HepG2 (cell line): ENCODE measurements around the gene RRBP1. TPM values are rescaled to one million over a fixed set of nuclear protein-coding genes. Genes with fewer than 3 reads are reported as not detected.

ENCODE experiments used
- AKAP8 ChIP-seq: sonication (generic); formaldehyde crosslinking; IDR thresholded peaks from 2 replicates; pipeline ENCODE4 v1.5.1; 2020; ENCODE audit warnings: mild to moderate bottlenecking, missing genetic modification reagents
- ATRX ChIP-seq: sonication (generic); formaldehyde crosslinking; IDR thresholded peaks from 2 replicates; pipeline ENCODE4 v1.4.0; 2020; ENCODE audit warnings: missing genetic modification reagents, borderline replicate concordance
- BORCS8-MEF2B ChIP-seq: sonication (generic); formaldehyde crosslinking; IDR thresholded peaks from 2 replicates; pipeline ENCODE4 v1.8.0; 2022; ENCODE audit warnings: mild to moderate bottlenecking, missing genetic modification reagents
- HDAC2 ChIP-seq: sonication (generic); formaldehyde crosslinking; IDR thresholded peaks from 2 replicates; pipeline ENCODE4 v1.4.0; 2020; ENCODE audit warnings: missing genetic modification reagents
- NFIB ChIP-seq: sonication (generic); formaldehyde crosslinking; IDR thresholded peaks from 2 replicates; pipeline ENCODE4 v1.9.0; 2021; ENCODE audit warnings: missing genetic modification reagents, mild to moderate bottlenecking, borderline replicate concordance
- POLR2A ChIP-seq, 2 experiments: IDR thresholded peaks; 2 replicates each; pipeline ENCODE4 v1.6.1; 2011; ENCODE audit warnings: low read depth in 2 of 2, low read length in 2 of 2, mild to moderate bottlenecking in 1 of 2, moderate library complexity in 1 of 2; ENCODE audit not compliant: insufficient read depth in 1 of 2
- POLR2AphosphoS2 ChIP-seq: IDR thresholded peaks from 2 replicates; pipeline ENCODE4 v1.6.1; 2011; ENCODE audit warnings: low read depth, low read length, improper control_type of control experiment
- RBM22 ChIP-seq: fragments of 200-400 bp; formaldehyde crosslinking; optimal IDR thresholded peaks from 2 replicates; pipeline ENCODE3; 2017; ENCODE audit warnings: mild to moderate bottlenecking, low read length, moderate library complexity
- REL ChIP-seq: sonication (generic); formaldehyde crosslinking; conservative IDR thresholded peaks from 2 replicates; pipeline ENCODE4 v1.8.0; 2022; ENCODE audit warnings: mild to moderate bottlenecking, missing genetic modification reagents, moderate library complexity
- REXO4 ChIP-seq: sonication (generic); formaldehyde crosslinking; IDR thresholded peaks from 2 replicates; pipeline ENCODE4 v1.8.0; 2022; ENCODE audit warnings: missing genetic modification reagents, mild to moderate bottlenecking, borderline replicate concordance
- SCMH1 ChIP-seq: sonication (generic); formaldehyde crosslinking; IDR thresholded peaks from 2 replicates; pipeline ENCODE4 v1.9.0; 2021; ENCODE audit warnings: missing genetic modification reagents, mild to moderate bottlenecking, borderline replicate concordance
- SP140L ChIP-seq: sonication (generic); formaldehyde crosslinking; IDR thresholded peaks from 2 replicates; pipeline ENCODE4 v1.4.0; 2020; ENCODE audit warnings: missing genetic modification reagents, borderline replicate concordance
- THYN1 ChIP-seq: sonication (generic); formaldehyde crosslinking; IDR thresholded peaks from 2 replicates; pipeline ENCODE4 v1.8.1; 2023; ENCODE audit warnings: low read depth, mild to moderate bottlenecking, moderate library complexity, missing genetic modification reagents, borderline replicate concordance
- ZC3H13 ChIP-seq: sonication (generic); formaldehyde crosslinking; IDR thresholded peaks from 2 replicates; pipeline ENCODE4 v1.8.1; 2023; ENCODE audit warnings: mild to moderate bottlenecking, missing genetic modification reagents, moderate library complexity
- ZFP37 ChIP-seq: sonication (generic); formaldehyde crosslinking; IDR thresholded peaks from 2 replicates; pipeline ENCODE4 v1.4.0; 2020; ENCODE audit warnings: missing genetic modification reagents, borderline replicate concordance
- ZMAT3 ChIP-seq: sonication (generic); formaldehyde crosslinking; conservative IDR thresholded peaks from 2 replicates; pipeline ENCODE4 v1.7.0; 2021; ENCODE audit warnings: missing genetic modification reagents
- ZNF274 ChIP-seq: sonication (generic); formaldehyde crosslinking; IDR thresholded peaks from 2 replicates; pipeline ENCODE4 v1.5.1; 2020; ENCODE audit warnings: mild to moderate bottlenecking, missing genetic modification reagents
- ZNF382 ChIP-seq: sonication (generic); formaldehyde crosslinking; IDR thresholded peaks from 2 replicates; pipeline ENCODE4 v1.5.0; 2020; ENCODE audit warnings: missing genetic modification reagents, mild to moderate bottlenecking, borderline replicate concordance
- ZNF619 ChIP-seq: sonication (generic); formaldehyde crosslinking; IDR thresholded peaks from 2 replicates; pipeline ENCODE4 v1.4.0; 2020; ENCODE audit warnings: mild to moderate bottlenecking, missing genetic modification reagents
- ZNF652 ChIP-seq: IDR thresholded peaks from 2 replicates; pipeline ENCODE4 v1.6.1; 2016; ENCODE audit warnings: low read depth, borderline replicate concordance
- ZNF766 ChIP-seq: sonication (generic); formaldehyde crosslinking; IDR thresholded peaks from 2 replicates; pipeline ENCODE4 v1.5.0; 2020; ENCODE audit warnings: missing genetic modification reagents, borderline replicate concordance
- polyA plus RNA-seq, 8 experiments: library from polyadenylated mRNA; depleted of rRNA in 3 of 8; stranded (reverse) in 7 of 8; unstranded in 1 of 8; fragments of >200 nt; fragmentation: Illumina TruSeq in 4 of 8; extraction: Trizol in 4 of 8; gene quantifications; 2 replicates each; pipeline versions ENCODE4 v1.2.1 to v1.2.3, GENCODE V29; 2011 to 2016; ENCODE audit warnings: low read depth in 4 of 8, missing spikeins in 1 of 8, mixed read lengths in 1 of 8; ENCODE audit not compliant: insufficient read depth in 1 of 8
- total RNA-seq, 5 experiments: library from RNA; depleted of rRNA; stranded (reverse); fragments of >200 nt; fragmentation: Illumina TruSeq; extraction: Trizol; gene quantifications; 2 replicates each; pipeline ENCODE4 v1.2.3, GENCODE V29; 2016; ENCODE audit warnings: low read depth in 1 of 5
- TF ChIP-seq, protein P1 (sequence below): sonication (generic); formaldehyde crosslinking; IDR thresholded peaks from 2 replicates; pipeline ENCODE4 v1.8.1; 2023; ENCODE audit warnings: missing genetic modification reagents, mild to moderate bottlenecking, borderline replicate concordance
- TF ChIP-seq, protein P2 (sequence below): sonication (generic); formaldehyde crosslinking; IDR thresholded peaks from 2 replicates; pipeline ENCODE4 v1.4.0; 2020; ENCODE audit warnings: mild to moderate bottlenecking, missing genetic modification reagents
- TF ChIP-seq, protein P3 (sequence below): conservative IDR thresholded peaks from 2 replicates; pipeline ENCODE4 v1.6.1; 2018; ENCODE audit warnings: missing genetic modification reagents
- TF ChIP-seq, protein P4 (sequence below): sonication (generic); formaldehyde crosslinking; IDR thresholded peaks from 2 replicates; pipeline ENCODE4 v1.5.0; 2020; ENCODE audit warnings: missing genetic modification reagents
- TF ChIP-seq, protein P5 (sequence below): sonication (generic); formaldehyde crosslinking; IDR thresholded peaks from 2 replicates; pipeline ENCODE4 v1.5.0; 2020; ENCODE audit warnings: missing genetic modification reagents
- TF ChIP-seq, protein P6 (sequence below): IDR thresholded peaks from 2 replicates; pipeline ENCODE4 v1.6.1; 2018; ENCODE audit warnings: missing genetic modification reagents, mild to moderate bottlenecking, missing compliant biosample characterization

RRBP1 gene
- total and polyA plus RNA-seq, 2 of the 13 experiments (the other 11 are each of a cell fraction or from before 2014, with no cell fraction given), result 150 to 222 TPM

DNA sequence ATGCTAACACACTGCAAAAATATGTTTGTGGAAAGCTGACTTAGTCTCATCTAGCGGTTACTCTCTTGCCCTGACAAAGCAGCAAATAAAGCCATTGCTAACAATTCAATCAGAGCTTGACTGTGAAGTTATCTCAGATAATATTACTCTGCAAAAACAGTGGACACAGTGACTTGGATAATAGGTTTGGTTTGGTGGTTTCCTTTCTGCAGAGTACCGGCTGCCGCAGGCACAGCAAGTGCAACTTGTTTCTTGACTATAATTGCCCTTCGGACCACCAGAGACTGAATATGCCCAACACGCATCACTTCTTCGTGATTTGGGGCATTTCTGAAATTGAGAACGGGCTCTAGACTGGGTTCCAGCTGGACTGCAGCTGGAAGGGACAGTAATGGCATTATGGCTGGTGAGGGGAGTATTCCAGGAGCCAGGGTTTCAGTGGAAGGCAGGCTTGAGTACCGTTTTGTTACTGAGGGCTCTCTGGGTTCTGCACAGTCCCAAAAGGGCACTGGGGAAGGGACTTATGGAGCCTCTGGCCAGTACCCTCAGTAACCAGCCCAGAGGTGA lies 72.1 kb downstream of the RRBP1 start (continued):
- TF ChIP-seq ZNF382 (CRISPR knock-in tag) (no peak), SP140L (CRISPR knock-in tag) (no peak), ZC3H13 (CRISPR knock-in tag) (0 out of 2 replicates have a peak, but pooled peaks have one; percentile 21), ZMAT3 (CRISPR knock-in tag) (no peak), RBM22 (peak; percentile 82), ATRX (CRISPR knock-in tag) (no peak), ZNF766 (CRISPR knock-in tag) (no peak), ZNF619 (CRISPR knock-in tag) (no peak), AKAP8 (CRISPR knock-in tag) (peak; percentile 48; the same call in 1 of the 2 replicates), BORCS8-MEF2B (CRISPR knock-in tag) (no peak), ZNF652 (no peak), POLR2AphosphoS2 (no peak; the same call in 1 of the 2 replicates), POLR2A (IDR thresholded peaks at IDR 0.05; ENCODE audit: insufficient read depth in 1 of 2, low read depth in 2 of 2, low read length in 2 of 2) (peak in 1 of 2 experiments; percentile 8; a peak in 1 of 4 replicates), SCMH1 (CRISPR knock-in tag) (no peak), ZNF274 (CRISPR knock-in tag) (no peak), NFIB (no peak), REL (CRISPR knock-in tag) (no peak), HDAC2 (CRISPR knock-in tag) (no peak), THYN1 (CRISPR knock-in tag) (no peak), REXO4 (CRISPR knock-in tag) (no peak), ZFP37 (CRISPR knock-in tag) (no peak)
- TF ChIP-seq, protein P1, sequence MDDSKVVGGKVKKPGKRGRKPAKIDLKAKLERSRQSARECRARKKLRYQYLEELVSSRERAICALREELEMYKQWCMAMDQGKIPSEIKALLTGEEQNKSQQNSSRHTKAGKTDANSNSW, result no peak
- TF ChIP-seq, protein P2, sequence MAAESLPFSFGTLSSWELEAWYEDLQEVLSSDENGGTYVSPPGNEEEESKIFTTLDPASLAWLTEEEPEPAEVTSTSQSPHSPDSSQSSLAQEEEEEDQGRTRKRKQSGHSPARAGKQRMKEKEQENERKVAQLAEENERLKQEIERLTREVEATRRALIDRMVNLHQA (CRISPR knock-in tag), result no peak
- TF ChIP-seq, protein P3, sequence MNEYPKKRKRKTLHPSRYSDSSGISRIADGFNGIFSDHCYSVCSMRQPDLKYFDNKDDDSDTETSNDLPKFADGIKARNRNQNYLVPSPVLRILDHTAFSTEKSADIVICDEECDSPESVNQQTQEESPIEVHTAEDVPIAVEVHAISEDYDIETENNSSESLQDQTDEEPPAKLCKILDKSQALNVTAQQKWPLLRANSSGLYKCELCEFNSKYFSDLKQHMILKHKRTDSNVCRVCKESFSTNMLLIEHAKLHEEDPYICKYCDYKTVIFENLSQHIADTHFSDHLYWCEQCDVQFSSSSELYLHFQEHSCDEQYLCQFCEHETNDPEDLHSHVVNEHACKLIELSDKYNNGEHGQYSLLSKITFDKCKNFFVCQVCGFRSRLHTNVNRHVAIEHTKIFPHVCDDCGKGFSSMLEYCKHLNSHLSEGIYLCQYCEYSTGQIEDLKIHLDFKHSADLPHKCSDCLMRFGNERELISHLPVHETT, result no peak
- TF ChIP-seq, protein P4, sequence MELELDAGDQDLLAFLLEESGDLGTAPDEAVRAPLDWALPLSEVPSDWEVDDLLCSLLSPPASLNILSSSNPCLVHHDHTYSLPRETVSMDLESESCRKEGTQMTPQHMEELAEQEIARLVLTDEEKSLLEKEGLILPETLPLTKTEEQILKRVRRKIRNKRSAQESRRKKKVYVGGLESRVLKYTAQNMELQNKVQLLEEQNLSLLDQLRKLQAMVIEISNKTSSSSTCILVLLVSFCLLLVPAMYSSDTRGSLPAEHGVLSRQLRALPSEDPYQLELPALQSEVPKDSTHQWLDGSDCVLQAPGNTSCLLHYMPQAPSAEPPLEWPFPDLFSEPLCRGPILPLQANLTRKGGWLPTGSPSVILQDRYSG (CRISPR knock-in tag), result no peak
- TF ChIP-seq, protein P5, sequence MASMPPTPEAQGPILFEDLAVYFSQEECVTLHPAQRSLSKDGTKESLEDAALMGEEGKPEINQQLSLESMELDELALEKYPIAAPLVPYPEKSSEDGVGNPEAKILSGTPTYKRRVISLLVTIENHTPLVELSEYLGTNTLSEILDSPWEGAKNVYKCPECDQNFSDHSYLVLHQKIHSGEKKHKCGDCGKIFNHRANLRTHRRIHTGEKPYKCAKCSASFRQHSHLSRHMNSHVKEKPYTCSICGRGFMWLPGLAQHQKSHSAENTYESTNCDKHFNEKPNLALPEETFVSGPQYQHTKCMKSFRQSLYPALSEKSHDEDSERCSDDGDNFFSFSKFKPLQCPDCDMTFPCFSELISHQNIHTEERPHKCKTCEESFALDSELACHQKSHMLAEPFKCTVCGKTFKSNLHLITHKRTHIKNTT (CRISPR knock-in tag), result no peak
- TF ChIP-seq, protein P6, sequence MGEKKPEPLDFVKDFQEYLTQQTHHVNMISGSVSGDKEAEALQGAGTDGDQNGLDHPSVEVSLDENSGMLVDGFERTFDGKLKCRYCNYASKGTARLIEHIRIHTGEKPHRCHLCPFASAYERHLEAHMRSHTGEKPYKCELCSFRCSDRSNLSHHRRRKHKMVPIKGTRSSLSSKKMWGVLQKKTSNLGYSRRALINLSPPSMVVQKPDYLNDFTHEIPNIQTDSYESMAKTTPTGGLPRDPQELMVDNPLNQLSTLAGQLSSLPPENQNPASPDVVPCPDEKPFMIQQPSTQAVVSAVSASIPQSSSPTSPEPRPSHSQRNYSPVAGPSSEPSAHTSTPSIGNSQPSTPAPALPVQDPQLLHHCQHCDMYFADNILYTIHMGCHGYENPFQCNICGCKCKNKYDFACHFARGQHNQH (CRISPR knock-in tag), result no peak
